AG04450 (cell line): ENCODE results near the gene OXCT2. TPM values are rescaled to one million over a fixed set of nuclear protein-coding genes. Genes with fewer than 3 reads are reported as not detected.

ENCODE experiments used
- CTCF ChIA-PET: fragments of 300-600, 350-600 bp; formaldehyde crosslinking; extraction: SDS; loops from one replicate; lab custom pipeline; 2022; ENCODE audit warnings: antibody characterized with exemption, inconsistent platforms; lab: Charles Lee
- POLR2A ChIA-PET: fragments of 350-600 bp; formaldehyde crosslinking; extraction: SDS; loops from one replicate; lab custom pipeline; 2021; ENCODE audit warnings: antibody characterized with exemption, inconsistent platforms; lab: Yijun Ruan, JAX
- DNase-seq: peaks from one replicate; pipeline ENCODE4 v3.0.0-alpha.2; 2011; ENCODE audit warnings: low read depth, low spot score
- H3K27ac ChIP-seq: one replicate; pipeline ENCODE4 v1.5.1; 2012; ENCODE audit warnings: low read depth, low read length, control low read depth
- H3K27me3 ChIP-seq: one replicate; pipeline ENCODE4 v1.6.0; 2012; ENCODE audit warnings: low read length; ENCODE audit not compliant: control insufficient read depth, insufficient read depth
- H3K4me3 ChIP-seq: 2 replicates; pipeline ENCODE4 v1.5.1; 2011; ENCODE audit warnings: mild to moderate bottlenecking, low read depth, low read length, control low read depth
- H3K9me3 ChIP-seq: 2 replicates; pipeline ENCODE4 v1.5.1; 2012; ENCODE audit warnings: low read length; ENCODE audit not compliant: control insufficient read depth, insufficient read depth
- polyA plus RNA-seq: library from polyadenylated mRNA; depleted of rRNA; stranded (reverse); fragments of >200 nt; gene quantifications from 2 replicates; pipeline ENCODE4 v1.2.3, GENCODE V29; 2011
- TF ChIP-seq, protein P1 (sequence below): IDR thresholded peaks from 2 replicates; pipeline ENCODE4 v1.5.1; 2011; ENCODE audit warnings: low read depth, low read length, control low read depth, inconsistent platforms

OXCT2 gene
- polyA plus RNA-seq, 1 experiment, result 0.06 TPM

- ChIA-PET CTCF (no interaction called here), POLR2A (interaction anchor here (0.6 kb wide), 1 partner anchor 46 kb away, joined by 3 read pairs; no protein-coding TSS in a partner anchor)
Measured at GRCh38 chr1:39752703-39753102, 18.4 kb downstream of the OXCT2 start.

GRCh38 chr1:39751595-39751994, 19.6 kb downstream of the OXCT2 start:
- CTCF ChIA-PET, result no interaction called here

More at GRCh38 chr1:39752703-39753102, 18.4 kb downstream of the OXCT2 start:
- no peaks in the 10 kb centered on the region for H3K27me3 ChIP-seq
- DNase-seq, result no peak
- TF ChIP-seq, protein P1, sequence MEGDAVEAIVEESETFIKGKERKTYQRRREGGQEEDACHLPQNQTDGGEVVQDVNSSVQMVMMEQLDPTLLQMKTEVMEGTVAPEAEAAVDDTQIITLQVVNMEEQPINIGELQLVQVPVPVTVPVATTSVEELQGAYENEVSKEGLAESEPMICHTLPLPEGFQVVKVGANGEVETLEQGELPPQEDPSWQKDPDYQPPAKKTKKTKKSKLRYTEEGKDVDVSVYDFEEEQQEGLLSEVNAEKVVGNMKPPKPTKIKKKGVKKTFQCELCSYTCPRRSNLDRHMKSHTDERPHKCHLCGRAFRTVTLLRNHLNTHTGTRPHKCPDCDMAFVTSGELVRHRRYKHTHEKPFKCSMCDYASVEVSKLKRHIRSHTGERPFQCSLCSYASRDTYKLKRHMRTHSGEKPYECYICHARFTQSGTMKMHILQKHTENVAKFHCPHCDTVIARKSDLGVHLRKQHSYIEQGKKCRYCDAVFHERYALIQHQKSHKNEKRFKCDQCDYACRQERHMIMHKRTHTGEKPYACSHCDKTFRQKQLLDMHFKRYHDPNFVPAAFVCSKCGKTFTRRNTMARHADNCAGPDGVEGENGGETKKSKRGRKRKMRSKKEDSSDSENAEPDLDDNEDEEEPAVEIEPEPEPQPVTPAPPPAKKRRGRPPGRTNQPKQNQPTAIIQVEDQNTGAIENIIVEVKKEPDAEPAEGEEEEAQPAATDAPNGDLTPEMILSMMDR, result no peak
- no peak overlapping the region for H3K27ac ChIP-seq
- no peak overlapping the region for H3K4me3 ChIP-seq
- no peaks in the 10 kb centered on the region for H3K9me3 ChIP-seq

DNA sequence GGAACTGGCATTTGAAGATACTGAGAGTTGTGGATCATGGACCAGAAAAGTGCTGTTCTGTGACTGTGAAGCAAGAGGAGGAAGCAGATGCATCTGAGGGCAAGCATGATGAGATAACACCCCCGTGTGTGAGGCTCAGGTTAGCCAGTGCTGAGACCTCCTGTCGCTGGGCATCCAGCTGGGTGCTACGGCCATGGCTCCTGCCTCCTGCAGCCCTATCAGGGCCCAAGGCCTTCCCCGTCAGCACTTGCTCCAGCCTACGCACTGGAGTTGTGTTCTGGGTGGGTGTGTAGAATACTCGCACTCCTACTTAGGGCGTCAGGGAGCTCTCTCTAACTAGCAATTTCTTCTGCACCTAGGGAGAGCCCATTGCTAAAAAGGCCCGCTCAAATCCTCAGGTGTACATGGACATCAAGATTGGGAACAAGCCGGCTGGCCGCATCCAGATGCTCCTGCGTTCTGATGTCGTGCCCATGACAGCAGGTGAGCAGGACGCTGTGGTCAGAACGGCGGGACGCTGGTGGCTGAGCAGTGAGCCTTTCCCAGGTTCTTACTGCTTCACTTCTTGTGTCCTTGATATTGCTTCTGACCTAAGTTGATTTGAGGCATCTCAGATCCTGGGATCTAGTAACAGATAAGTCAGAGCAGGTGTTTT, 26.0 kb downstream of the OXCT2 start:
- ChIA-PET CTCF (no interaction called here), POLR2A (no interaction called here)

More at GRCh38 chr1:39751595-39751994, 19.6 kb downstream of the OXCT2 start:
- DNase-seq, result no peak
- H3K9me3 ChIP-seq, result no peaks in the 10 kb centered on the region
- no peak overlapping the region for H3K27ac ChIP-seq
- no peaks in the 10 kb centered on the region for H3K27me3 ChIP-seq
- POLR2A ChIA-PET, result no interaction called here
- TF ChIP-seq, protein P1, result no peak
- no peak overlapping the region for H3K4me3 ChIP-seq

GRCh38 chr1:39738622-39739366, 32.4 kb downstream of the OXCT2 start, which contains the start of gene PPIE:
TSS of gene PPIE (plus strand) at chr1:39738882. CDS start at chr1:39738901, 19 bp downstream.
- POLR2A ChIA-PET, result interaction anchor here (0.6 to 1.3 kb wide), 5 partner anchors 51 to 1409 kb away, joined by 3 to 7 read pairs (median 4); no protein-coding TSS in a partner anchor
- peak; percentile 59 for DNase-seq

More for the DNA sequence above, 26.0 kb downstream of the OXCT2 start:
- no peak overlapping the region for H3K4me3 ChIP-seq
- DNase-seq, result no peak
- no peak overlapping the region for H3K27ac ChIP-seq
- H3K27me3 ChIP-seq, result no peaks in the 10 kb centered on the region
- no peaks in the 10 kb centered on the region for H3K9me3 ChIP-seq
- TF ChIP-seq, protein P1, result no peak

More at GRCh38 chr1:39738622-39739366, 32.4 kb downstream of the OXCT2 start, which contains the start of gene PPIE:
- peaks cover 8% of the 10 kb centered on the region for H3K27me3 ChIP-seq
- CTCF ChIA-PET, result interaction anchor here (0.9 to 1.8 kb wide), 3 partner anchors 13 to 133 kb away, joined by 4 to 7 read pairs (median 5); no protein-coding TSS in a partner anchor
- peak within 1 kb of the TSS; percentile 98 for H3K4me3 ChIP-seq
- TF ChIP-seq, protein P1, result no peak
- peak within 1 kb of the TSS; percentile 47 for H3K27ac ChIP-seq
- H3K9me3 ChIP-seq, result no peaks in the 10 kb centered on the region
